Naive thymus-derived CD8-positive, alpha-beta T cell (primary cell): Measurements from ENCODE around the gene DVL2. TPM values are rescaled to one million over a fixed set of nuclear protein-coding genes. Genes with fewer than 3 reads are reported as not detected.
A peak's percentile ranks its signal among the peaks of the same experiment; 100 is the strongest.
"Not testable (repeated sequence)": the region's sequence is repeated elsewhere in the genome, so short reads cannot be mapped to it uniquely, and the experiment has no call there.

ENCODE experiments used
- ATAC-seq, 2 donors: fragments of 150-1000 bp; cut with Tn5 transposase in 1 of 2; sonication (Bioruptor Pico), chemical (Tn5 transposase) in 1 of 2; 1 replicate in 1 of 2; 2 replicates in 1 of 2; pipeline ENCODE4 v1.10.0; 2021; ENCODE audit warnings: mild to moderate bottlenecking in 2 of 2, moderate library complexity in 2 of 2
- POLR2A ChIA-PET: fragments of 350-600 bp; sonication (Branson Sonifier 250); formaldehyde crosslinking; loops from one replicate; lab custom pipeline; 2021; ENCODE audit warnings: antibody characterized with exemption; lab: Charles Lee
- DNase-seq, 10 donors: peaks; one replicate each; pipeline versions ENCODE4 v3.0.0 to v3.0.0-alpha.2; 2020 to 2022
- H3K27ac Mint-ChIP-seq, 10 donors: one replicate each; pipeline ENCODE4 v1.8.0; 2020 to 2022; ENCODE audit warnings: mild to moderate bottlenecking in 10 of 10, mixed read lengths in 10 of 10, moderate library complexity in 4 of 10, inconsistent platforms in 1 of 10
- H3K27me3 Mint-ChIP-seq, 5 donors: one replicate each; pipeline ENCODE4 v1.8.0; 2021 to 2022; ENCODE audit warnings: mixed read lengths in 5 of 5
- H3K36me3 Mint-ChIP-seq, 3 donors: one replicate each; pipeline ENCODE4 v1.8.0; 2020 to 2022; ENCODE audit warnings: mixed read lengths in 3 of 3, mild to moderate bottlenecking in 2 of 3, inconsistent platforms in 1 of 3
- H3K4me1 Mint-ChIP-seq, 4 donors: one replicate each; pipeline ENCODE4 v1.8.0; 2021 to 2022; ENCODE audit warnings: mixed read lengths in 4 of 4
- H3K4me3 Mint-ChIP-seq, 10 donors: one replicate each; pipeline ENCODE4 v1.8.0; 2020 to 2022; ENCODE audit warnings: mild to moderate bottlenecking in 10 of 10, mixed read lengths in 10 of 10, moderate library complexity in 6 of 10, inconsistent platforms in 1 of 10
- H3K9me3 Mint-ChIP-seq, 9 donors: one replicate each; pipeline ENCODE4 v1.8.0; 2020 to 2022; ENCODE audit warnings: mixed read lengths in 9 of 9, mild to moderate bottlenecking in 3 of 9, inconsistent platforms in 1 of 9, moderate library complexity in 1 of 9
- polyA plus RNA-seq, 3 donors: library from polyadenylated mRNA; unstranded; fragments of 300-500 nt; fragmentation: Illumina TruSeq; gene quantifications; one replicate each; pipeline ENCODE4 v1.2.3, GENCODE V29; 2021
- total RNA-seq, 8 experiments: library from RNA in 2 of 8; stranded (reverse) in 2 of 8; gene quantifications; one replicate each; pipeline ENCODE4 v1.2.3 and lab custom pipeline; 2021 to 2026

DVL2 gene
- total and polyA plus RNA-seq, 5 experiments from 2014 or later: 19.3 to 81.5 (median 26.5) TPM

GRCh38 chr17:7253082-7253481 lies 18.8 kb upstream of the DVL2 start:
- Mint-ChIP-seq H3K9me3 (no peaks in the 10 kb centered on the region), H3K4me3 (peak overlapping the region; percentile 88 to 98 (median 95)), H3K4me1 (peaks cover 22 to 51% (median 45%) of the 10 kb centered on the region in 4 donors), H3K27me3 (no peaks in the 10 kb centered on the region), H3K36me3 (peaks cover 0 to 50% (median 2%) of the 10 kb centered on the region in 3 donors), H3K27ac (peak overlapping the region; percentile 90 to 100 (median 100))
- POLR2A ChIA-PET: no interaction called here
- ATAC-seq (no peak), DNase-seq (no peak)

GRCh38 chr17:7252176-7253043 lies 18.1 kb upstream of the DVL2 start, which contains the start of gene ELP5:
TSS of gene ELP5 (plus strand) at chr17:7252215. CDS start at chr17:7252551, 336 bp downstream.
- peak within 1 kb of the TSS; percentile 91 to 98 (median 95) for H3K4me3 Mint-ChIP-seq
- ATAC-seq: peak; percentile 57 to 63
- H3K36me3 Mint-ChIP-seq: peaks cover 0 to 45% (median 2%) of the 10 kb centered on the region in 3 donors
- POLR2A ChIA-PET: interaction anchor here (1.0 to 5.6 kb wide), 4 partner anchors 13 to 61 kb away, joined by 3 to 89 read pairs (median 9); partner anchors contain the start of genes DVL2, GABARAP and PHF23
- peak in 8 of 10 donors; percentile 71 to 99 (median 82) for DNase-seq
- H3K27me3 Mint-ChIP-seq: no peaks in the 10 kb centered on the region
- no peaks in the 10 kb centered on the region for H3K9me3 Mint-ChIP-seq
- peaks cover 22 to 51% (median 46%) of the 10 kb centered on the region in 4 donors for H3K4me1 Mint-ChIP-seq
- peak within 1 kb of the TSS; percentile 90 to 100 (median 100) for H3K27ac Mint-ChIP-seq

GRCh38 chr17:7251661-7252175 lies 17.4 kb upstream of the DVL2 start, which contains the start of gene CTDNEP1:
TSS of gene CTDNEP1 (minus strand) at chr17:7251734. CDS start at chr17:7251296, 438 bp downstream.
- DNase-seq: peak in 9 of 10 donors; percentile 97 to 100 (median 99)
- peaks cover 0 to 40% (median 2%) of the 10 kb centered on the region in 3 donors for H3K36me3 Mint-ChIP-seq
- H3K27me3 Mint-ChIP-seq: no peaks in the 10 kb centered on the region
- peaks cover 21 to 50% (median 48%) of the 10 kb centered on the region in 4 donors for H3K4me1 Mint-ChIP-seq
- H3K9me3 Mint-ChIP-seq: no peaks in the 10 kb centered on the region
- peak within 1 kb of the TSS; percentile 90 to 100 (median 100) for H3K27ac Mint-ChIP-seq
- POLR2A ChIA-PET: interaction anchor here (0.7 to 5.6 kb wide), 6 partner anchors 12 to 434 kb away, joined by 3 to 89 read pairs (median 5); partner anchors contain the start of genes DVL2, GABARAP and PHF23
- peak; percentile 88 to 90 for ATAC-seq
- H3K4me3 Mint-ChIP-seq: peak within 1 kb of the TSS; percentile 91 to 98 (median 95)

GRCh38 chr17:7250695-7251627 lies 16.6 kb upstream of the DVL2 start:
- Mint-ChIP-seq H3K9me3 (no peaks in the 10 kb centered on the region), H3K4me1 (peaks cover 21 to 53% (median 51%) of the 10 kb centered on the region in 4 donors), H3K36me3 (peaks cover 0 to 40% (median 5%) of the 10 kb centered on the region in 3 donors), H3K27me3 (no peaks in the 10 kb centered on the region), H3K27ac (peak overlapping the region; percentile 86 to 100 (median 96)), H3K4me3 (peak overlapping the region; percentile 91 to 98 (median 95))
- POLR2A ChIA-PET: interaction anchor here (0.7 to 5.6 kb wide), 10 partner anchors 9 to 437 kb away, joined by 3 to 89 read pairs (median 4); partner anchors contain the start of genes ACADVL, DLG4, DVL2 and GABARAP
- DNase-seq: peak in 3 of 10 donors; percentile 17 to 43 (median 43)
- peak; percentile 2 to 19 for ATAC-seq

- no peak for ATAC-seq
- Mint-ChIP-seq H3K36me3 (peaks cover 0 to 36% (median 4%) of the 10 kb centered on the region in 3 donors), H3K27me3 (no peaks in the 10 kb centered on the region), H3K27ac (peak overlapping the region; percentile 85 to 97 (median 93)), H3K9me3 (no peaks in the 10 kb centered on the region), H3K4me1 (peaks cover 21 to 53% (median 51%) of the 10 kb centered on the region in 4 donors), H3K4me3 (peak overlapping the region; percentile 90 to 96 (median 94))
- POLR2A ChIA-PET: interaction anchor here (0.8 to 5.6 kb wide), 4 partner anchors 10 to 30 kb away, joined by 3 to 89 read pairs (median 4); partner anchors contain the start of genes ACADVL, DLG4, GABARAP and PHF23
- DNase-seq: no peak
These were observed 15.5 kb upstream of the DVL2 start for GRCh38 chr17:7249830-7250229.

- POLR2A ChIA-PET: interaction anchor here (0.8 to 5.6 kb wide), 3 partner anchors 9 to 29 kb away, joined by 3 to 89 read pairs (median 4); partner anchors contain the start of genes ACADVL, DLG4, GABARAP and PHF23
- ATAC-seq: no peak
- Mint-ChIP-seq H3K4me3 (peak overlapping the region; percentile 51 to 96 (median 92)), H3K36me3 (peaks cover 0 to 36% (median 3%) of the 10 kb centered on the region in 3 donors), H3K27me3 (no peaks in the 10 kb centered on the region), H3K4me1 (peaks cover 21 to 53% (median 50%) of the 10 kb centered on the region in 4 donors), H3K9me3 (no peaks in the 10 kb centered on the region), H3K27ac (peak overlapping the region in 8 of 10 donors; percentile 4 to 89 (median 64))
- DNase-seq: peak in 1 of 10 donors; percentile 11
These were observed 14.9 kb upstream of the DVL2 start for GRCh38 chr17:7249214-7249613.

GRCh38 chr17:7248796-7249195 lies 14.5 kb upstream of the DVL2 start:
- Mint-ChIP-seq H3K36me3 (peaks cover 0 to 33% (median 3%) of the 10 kb centered on the region in 3 donors), H3K4me3 (peak overlapping the region in 7 of 10 donors; percentile 2 to 96 (median 91)), H3K4me1 (peaks cover 21 to 53% (median 46%) of the 10 kb centered on the region in 4 donors), H3K27ac (peak overlapping the region in 5 of 10 donors; percentile 29 to 89 (median 52)), H3K9me3 (no peaks in the 10 kb centered on the region), H3K27me3 (no peaks in the 10 kb centered on the region)
- ATAC-seq (no peak), DNase-seq (peak in 1 of 10 donors; percentile 2)
- POLR2A ChIA-PET: interaction anchor here (5.6 kb wide), 1 partner anchor 9 kb away, joined by 89 read pairs; the partner anchor contains the start of genes GABARAP and PHF23

GRCh38 chr17:7246779-7247178 lies 12.5 kb upstream of the DVL2 start:
- peaks cover 0 to 3% (median 0%) of the 10 kb centered on the region in 5 donors for H3K27me3 Mint-ChIP-seq
- H3K9me3 Mint-ChIP-seq: peaks cover 0 to 2% (median 0%) of the 10 kb centered on the region in 9 donors
- DNase-seq (no peak), ATAC-seq (no peak)
- peak overlapping the region in 4 of 10 donors; percentile 32 to 73 (median 70) for H3K27ac Mint-ChIP-seq
- POLR2A ChIA-PET: interaction anchor here (0.6 to 5.6 kb wide), 4 partner anchors 7 to 374 kb away, joined by 3 to 89 read pairs (median 6); partner anchors contain the start of genes ACAP1, GABARAP and PHF23
- peaks cover 24 to 56% (median 44%) of the 10 kb centered on the region in 4 donors for H3K4me1 Mint-ChIP-seq
- H3K36me3 Mint-ChIP-seq: peaks cover 0 to 32% (median 4%) of the 10 kb centered on the region in 3 donors
- peak overlapping the region in 1 of 10 donors; percentile 54 for H3K4me3 Mint-ChIP-seq

GRCh38 chr17:7243838-7244237 lies 9.5 kb upstream of the DVL2 start:
- Mint-ChIP-seq H3K4me1 (peaks cover 31 to 57% (median 46%) of the 10 kb centered on the region in 4 donors), H3K27ac (peak overlapping the region in 7 of 10 donors; percentile 48 to 100 (median 98)), H3K4me3 (peak overlapping the region in 3 of 10 donors; percentile 25 to 83 (median 59)), H3K36me3 (peaks cover 0 to 46% (median 4%) of the 10 kb centered on the region in 3 donors)
- ATAC-seq, DNase-seq, H3K9me3 Mint-ChIP-seq, H3K27me3 Mint-ChIP-seq: not testable (repeated sequence)
- POLR2A ChIA-PET: interaction anchor here (1.5 to 18.2 kb wide), 4 partner anchors 9 to 50 kb away, joined by 3 to 371 read pairs (median 12); partner anchors contain the start of genes ACADVL and DLG4

- Mint-ChIP-seq H3K36me3 (peaks cover 0 to 46% (median 4%) of the 10 kb centered on the region in 3 donors), H3K4me3 (peak overlapping the region; percentile 79 to 98 (median 88)), H3K27me3 (peaks cover 0 to 3% (median 0%) of the 10 kb centered on the region in 5 donors), H3K4me1 (peaks cover 28 to 53% (median 41%) of the 10 kb centered on the region in 4 donors), H3K9me3 (peaks cover 0 to 2% (median 0%) of the 10 kb centered on the region in 9 donors), H3K27ac (peak overlapping the region; percentile 88 to 100 (median 96))
- DNase-seq (no peak), ATAC-seq (no peak)
- POLR2A ChIA-PET: interaction anchor here (1.3 to 18.2 kb wide), 8 partner anchors 6 to 208 kb away, joined by 3 to 371 read pairs (median 8); partner anchors contain the start of genes ACADVL, CTDNEP1, DLG4 and ELP5
These were observed 9.1 kb upstream of the DVL2 start for GRCh38 chr17:7243453-7243729.
